ENCODE measurements around the gene CCDC71.

CCDC71 gene

GRCh38 chr3:49173792-49174170 lies 7.7 kb upstream of the CCDC71 start:
- no peaks in the 10 kb centered on the region for H3K27me3 ChIP-seq (ENCODE audit: low read length)
- no peaks in the 10 kb centered on the region for H3F3A ChIP-seq (ENCODE audit: insufficient read depth)
- no peaks in the 10 kb centered on the region for H3K79me2 ChIP-seq (ENCODE audit: insufficient read depth, low read length)
- H3K36me3 ChIP-seq (ENCODE audit: low read length), result no peaks in the 10 kb centered on the region
- no peak overlapping the region for H3K27ac ChIP-seq (ENCODE audit: low read depth, low read length)
- H3K9ac ChIP-seq (ENCODE audit: low read length), result no peak overlapping the region
- no peak overlapping the region for H3K4me2 ChIP-seq (ENCODE audit: low read depth, low read length, poor library complexity, severe bottlenecking)
- H3K9me3 ChIP-seq (ENCODE audit: insufficient read depth, low read length), result no peaks in the 10 kb centered on the region
- TF ChIP-seq, protein P1, sequence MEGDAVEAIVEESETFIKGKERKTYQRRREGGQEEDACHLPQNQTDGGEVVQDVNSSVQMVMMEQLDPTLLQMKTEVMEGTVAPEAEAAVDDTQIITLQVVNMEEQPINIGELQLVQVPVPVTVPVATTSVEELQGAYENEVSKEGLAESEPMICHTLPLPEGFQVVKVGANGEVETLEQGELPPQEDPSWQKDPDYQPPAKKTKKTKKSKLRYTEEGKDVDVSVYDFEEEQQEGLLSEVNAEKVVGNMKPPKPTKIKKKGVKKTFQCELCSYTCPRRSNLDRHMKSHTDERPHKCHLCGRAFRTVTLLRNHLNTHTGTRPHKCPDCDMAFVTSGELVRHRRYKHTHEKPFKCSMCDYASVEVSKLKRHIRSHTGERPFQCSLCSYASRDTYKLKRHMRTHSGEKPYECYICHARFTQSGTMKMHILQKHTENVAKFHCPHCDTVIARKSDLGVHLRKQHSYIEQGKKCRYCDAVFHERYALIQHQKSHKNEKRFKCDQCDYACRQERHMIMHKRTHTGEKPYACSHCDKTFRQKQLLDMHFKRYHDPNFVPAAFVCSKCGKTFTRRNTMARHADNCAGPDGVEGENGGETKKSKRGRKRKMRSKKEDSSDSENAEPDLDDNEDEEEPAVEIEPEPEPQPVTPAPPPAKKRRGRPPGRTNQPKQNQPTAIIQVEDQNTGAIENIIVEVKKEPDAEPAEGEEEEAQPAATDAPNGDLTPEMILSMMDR (IDR thresholded peaks at IDR 0.05; ENCODE audit: insufficient read depth, low read length, poor library complexity, severe bottlenecking), result no peak
- TF ChIP-seq EZH2phosphoT487 (conservative IDR thresholded peaks at IDR 0.05; ENCODE audit: low read length), result no peak
- H3K9me2 ChIP-seq (replicated peaks; ENCODE audit: insufficient read depth, low read length), result no peaks in the 10 kb centered on the region
- no peak overlapping the region for H3K4me3 ChIP-seq (ENCODE audit: insufficient read depth, low read length, poor library complexity, severe bottlenecking)
- H4K20me1 ChIP-seq (ENCODE audit: low read depth, low read length), result no peaks in the 10 kb centered on the region
- no peak overlapping the region for H2AFZ ChIP-seq (ENCODE audit: low read depth, low read length, severe bottlenecking)

DNA sequence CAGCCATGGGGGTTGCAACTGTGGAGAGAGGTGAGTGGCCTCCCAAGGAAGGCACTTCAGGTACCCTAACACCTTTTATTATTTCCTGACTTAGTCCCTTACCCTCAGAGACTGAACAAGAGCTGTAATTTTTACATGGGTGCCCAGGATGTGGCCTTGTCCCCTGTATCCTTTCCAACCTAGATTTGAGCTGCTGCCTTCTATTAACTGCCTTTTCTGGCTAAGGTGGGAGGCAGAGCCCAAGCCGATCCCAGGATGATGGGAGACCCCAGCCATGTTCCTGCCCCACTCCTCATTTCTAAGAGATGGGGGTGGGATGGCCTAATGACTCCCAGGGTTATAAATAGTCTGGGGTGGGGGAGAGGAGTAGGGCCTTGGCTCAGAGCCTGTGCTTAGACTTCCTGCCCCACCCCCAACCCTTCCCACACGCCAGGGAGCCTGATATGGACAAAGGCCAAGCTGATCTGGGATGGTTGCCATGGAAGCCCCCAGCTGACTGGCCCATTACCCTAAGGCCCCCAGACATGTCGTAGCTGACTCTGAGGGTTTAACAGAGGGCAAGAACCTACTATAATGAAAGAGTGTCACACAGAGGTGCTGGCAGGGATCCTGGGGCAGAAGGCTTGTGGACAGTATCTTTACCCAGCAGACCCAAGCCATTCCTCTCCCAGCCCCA lies 7.1 kb upstream of the CCDC71 start:
- H3K9me3 ChIP-seq (ENCODE audit: insufficient read depth, low read length), result no peaks in the 10 kb centered on the region
- no peak for TF ChIP-seq EZH2phosphoT487 (conservative IDR thresholded peaks at IDR 0.05; ENCODE audit: low read length)
- H3K4me2 ChIP-seq (ENCODE audit: low read depth, low read length, poor library complexity, severe bottlenecking), result no peak overlapping the region
- no peaks in the 10 kb centered on the region for H3K9me2 ChIP-seq (replicated peaks; ENCODE audit: insufficient read depth, low read length)
- H3K27me3 ChIP-seq (ENCODE audit: low read length), result no peaks in the 10 kb centered on the region
- no peak overlapping the region for H3K4me3 ChIP-seq (ENCODE audit: insufficient read depth, low read length, poor library complexity, severe bottlenecking)
- no peaks in the 10 kb centered on the region for H4K20me1 ChIP-seq (ENCODE audit: low read depth, low read length)
- H3K9ac ChIP-seq (ENCODE audit: low read length), result no peak overlapping the region
- H3K79me2 ChIP-seq (ENCODE audit: insufficient read depth, low read length), result no peaks in the 10 kb centered on the region
- H3K27ac ChIP-seq (ENCODE audit: low read depth, low read length), result no peak overlapping the region
- no peaks in the 10 kb centered on the region for H3F3A ChIP-seq (ENCODE audit: insufficient read depth)
- no peaks in the 10 kb centered on the region for H3K36me3 ChIP-seq (ENCODE audit: low read length)
- no peak overlapping the region for H2AFZ ChIP-seq (ENCODE audit: low read depth, low read length, severe bottlenecking)

GRCh38 chr3:49172551-49173041 lies 6.5 kb upstream of the CCDC71 start:
- H3K9me3 ChIP-seq (ENCODE audit: insufficient read depth, low read length), result no peaks in the 10 kb centered on the region
- no peaks in the 10 kb centered on the region for H3K79me2 ChIP-seq (ENCODE audit: insufficient read depth, low read length)
- no peak overlapping the region for H3K9ac ChIP-seq (ENCODE audit: low read length)
- H4K20me1 ChIP-seq (ENCODE audit: low read depth, low read length), result no peaks in the 10 kb centered on the region
- H3K27ac ChIP-seq (ENCODE audit: low read depth, low read length), result no peak overlapping the region
- H3K36me3 ChIP-seq (ENCODE audit: low read length), result no peaks in the 10 kb centered on the region
- H3K4me3 ChIP-seq (ENCODE audit: insufficient read depth, low read length, poor library complexity, severe bottlenecking), result no peak overlapping the region
- H3F3A ChIP-seq (ENCODE audit: insufficient read depth), result no peaks in the 10 kb centered on the region
- H3K27me3 ChIP-seq (ENCODE audit: low read length), result no peaks in the 10 kb centered on the region
- no peak overlapping the region for H3K4me2 ChIP-seq (ENCODE audit: low read depth, low read length, poor library complexity, severe bottlenecking)
- H3K9me2 ChIP-seq (replicated peaks; ENCODE audit: insufficient read depth, low read length), result no peaks in the 10 kb centered on the region
- H2AFZ ChIP-seq (ENCODE audit: low read depth, low read length, severe bottlenecking), result no peak overlapping the region
- TF ChIP-seq EZH2phosphoT487 (conservative IDR thresholded peaks at IDR 0.05; ENCODE audit: low read length), result no peak
- TF ChIP-seq, protein P1 (IDR thresholded peaks at IDR 0.05; ENCODE audit: insufficient read depth, low read length, poor library complexity, severe bottlenecking), result no peak

GRCh38 chr3:49171775-49172500 lies 5.8 kb upstream of the CCDC71 start:
- H2AFZ ChIP-seq (ENCODE audit: low read depth, low read length, severe bottlenecking), result no peak overlapping the region
- H3K27ac ChIP-seq (ENCODE audit: low read depth, low read length), result no peak overlapping the region
- no peak overlapping the region for H3K9ac ChIP-seq (ENCODE audit: low read length)

More at GRCh38 chr3:49171775-49172500, 5.8 kb upstream of the CCDC71 start:
- H4K20me1 ChIP-seq (ENCODE audit: low read depth, low read length), result no peaks in the 10 kb centered on the region
- no peaks in the 10 kb centered on the region for H3K27me3 ChIP-seq (ENCODE audit: low read length)
- H3K9me2 ChIP-seq (replicated peaks; ENCODE audit: insufficient read depth, low read length), result no peaks in the 10 kb centered on the region
- H3K4me3 ChIP-seq (ENCODE audit: insufficient read depth, low read length, poor library complexity, severe bottlenecking), result no peak overlapping the region
- no peaks in the 10 kb centered on the region for H3K9me3 ChIP-seq (ENCODE audit: insufficient read depth, low read length)
- TF ChIP-seq, protein P1 (IDR thresholded peaks at IDR 0.05; ENCODE audit: insufficient read depth, low read length, poor library complexity, severe bottlenecking), result no peak
- H3F3A ChIP-seq (ENCODE audit: insufficient read depth), result no peaks in the 10 kb centered on the region
- no peaks in the 10 kb centered on the region for H3K79me2 ChIP-seq (ENCODE audit: insufficient read depth, low read length)
- H3K4me2 ChIP-seq (ENCODE audit: low read depth, low read length, poor library complexity, severe bottlenecking), result peak overlapping the region; percentile 65
- H3K36me3 ChIP-seq (ENCODE audit: low read length), result no peaks in the 10 kb centered on the region
